ENCODE results near the gene MAD1L1. TPM values are rescaled to one million over a fixed set of nuclear protein-coding genes. Genes with fewer than 3 reads are reported as not detected.
"Not testable (repeated sequence)": the region's sequence is repeated elsewhere in the genome, so short reads cannot be mapped to it uniquely, and the experiment has no call there.

The MAD1L1 gene
- total and polyA plus RNA-seq, 8 donors: 12.8 to 469 (median 27.3) TPM

DNA sequence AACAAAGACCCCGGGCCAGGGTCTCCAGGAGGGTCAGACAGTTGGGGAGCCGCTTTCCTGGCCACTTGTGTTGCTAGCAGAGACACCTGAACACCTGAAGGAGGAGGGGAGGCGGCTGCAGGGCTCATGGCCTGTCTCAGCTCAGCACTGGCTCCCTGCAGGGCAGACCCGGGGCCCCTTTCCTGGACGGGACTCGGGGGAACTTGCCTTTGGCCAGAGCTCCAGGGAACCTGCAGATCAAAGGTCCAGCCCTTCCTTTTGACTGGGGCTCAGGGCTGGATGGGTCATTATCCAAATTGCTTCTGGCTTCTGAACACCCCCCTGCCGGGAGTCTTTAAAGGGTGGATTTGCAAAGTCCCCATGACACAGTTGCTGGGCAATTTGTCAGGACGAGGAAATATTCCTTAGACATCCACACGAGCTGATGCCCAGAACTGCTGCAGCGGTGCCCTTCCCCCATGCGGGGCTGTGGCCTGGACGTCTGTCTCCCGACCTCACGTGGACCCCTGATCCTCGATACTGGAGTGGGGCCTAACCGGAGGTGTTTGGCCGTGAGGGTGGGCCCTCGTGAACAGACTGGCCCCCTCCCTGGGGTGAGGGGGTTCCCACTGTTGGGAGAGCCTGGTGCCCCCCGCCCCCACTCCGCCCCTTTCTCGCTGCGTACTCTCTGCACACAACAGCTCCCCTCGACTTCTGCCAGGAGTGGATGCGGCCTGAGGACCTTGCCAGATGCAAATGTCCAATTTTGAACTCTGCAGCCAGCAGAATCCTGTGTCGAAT is 368.4 kb downstream of the MAD1L1 start:
- TF ChIP-seq, protein P1, sequence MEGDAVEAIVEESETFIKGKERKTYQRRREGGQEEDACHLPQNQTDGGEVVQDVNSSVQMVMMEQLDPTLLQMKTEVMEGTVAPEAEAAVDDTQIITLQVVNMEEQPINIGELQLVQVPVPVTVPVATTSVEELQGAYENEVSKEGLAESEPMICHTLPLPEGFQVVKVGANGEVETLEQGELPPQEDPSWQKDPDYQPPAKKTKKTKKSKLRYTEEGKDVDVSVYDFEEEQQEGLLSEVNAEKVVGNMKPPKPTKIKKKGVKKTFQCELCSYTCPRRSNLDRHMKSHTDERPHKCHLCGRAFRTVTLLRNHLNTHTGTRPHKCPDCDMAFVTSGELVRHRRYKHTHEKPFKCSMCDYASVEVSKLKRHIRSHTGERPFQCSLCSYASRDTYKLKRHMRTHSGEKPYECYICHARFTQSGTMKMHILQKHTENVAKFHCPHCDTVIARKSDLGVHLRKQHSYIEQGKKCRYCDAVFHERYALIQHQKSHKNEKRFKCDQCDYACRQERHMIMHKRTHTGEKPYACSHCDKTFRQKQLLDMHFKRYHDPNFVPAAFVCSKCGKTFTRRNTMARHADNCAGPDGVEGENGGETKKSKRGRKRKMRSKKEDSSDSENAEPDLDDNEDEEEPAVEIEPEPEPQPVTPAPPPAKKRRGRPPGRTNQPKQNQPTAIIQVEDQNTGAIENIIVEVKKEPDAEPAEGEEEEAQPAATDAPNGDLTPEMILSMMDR (IDR thresholded peaks at IDR 0.05): no peak
- no peak for TF ChIP-seq EP300 (IDR thresholded peaks at IDR 0.05)
- no peak for TF ChIP-seq POLR2A (IDR thresholded peaks at IDR 0.05)
- no peak for TF ChIP-seq POLR2AphosphoS5 (IDR thresholded peaks at IDR 0.05)
- no peaks in the 10 kb centered on the region for H3K4me1 ChIP-seq
- no peak overlapping the region for H3K4me3 ChIP-seq
- H3K27ac ChIP-seq: no peak overlapping the region
- WGBS, 5 donors: 84 to 91% (median 88%) methylated on average over 24 to 25 of the region's 25 CpGs
- intact Hi-C loops (cut with DNase I; ENCODE audit: low total_unique reads): no loop called here
- H3K9me3 ChIP-seq: no peaks in the 10 kb centered on the region
- no peak for DNase-seq
- H3K36me3 ChIP-seq: no peaks in the 10 kb centered on the region
- no peaks in the 10 kb centered on the region for H3K27me3 ChIP-seq

DNA sequence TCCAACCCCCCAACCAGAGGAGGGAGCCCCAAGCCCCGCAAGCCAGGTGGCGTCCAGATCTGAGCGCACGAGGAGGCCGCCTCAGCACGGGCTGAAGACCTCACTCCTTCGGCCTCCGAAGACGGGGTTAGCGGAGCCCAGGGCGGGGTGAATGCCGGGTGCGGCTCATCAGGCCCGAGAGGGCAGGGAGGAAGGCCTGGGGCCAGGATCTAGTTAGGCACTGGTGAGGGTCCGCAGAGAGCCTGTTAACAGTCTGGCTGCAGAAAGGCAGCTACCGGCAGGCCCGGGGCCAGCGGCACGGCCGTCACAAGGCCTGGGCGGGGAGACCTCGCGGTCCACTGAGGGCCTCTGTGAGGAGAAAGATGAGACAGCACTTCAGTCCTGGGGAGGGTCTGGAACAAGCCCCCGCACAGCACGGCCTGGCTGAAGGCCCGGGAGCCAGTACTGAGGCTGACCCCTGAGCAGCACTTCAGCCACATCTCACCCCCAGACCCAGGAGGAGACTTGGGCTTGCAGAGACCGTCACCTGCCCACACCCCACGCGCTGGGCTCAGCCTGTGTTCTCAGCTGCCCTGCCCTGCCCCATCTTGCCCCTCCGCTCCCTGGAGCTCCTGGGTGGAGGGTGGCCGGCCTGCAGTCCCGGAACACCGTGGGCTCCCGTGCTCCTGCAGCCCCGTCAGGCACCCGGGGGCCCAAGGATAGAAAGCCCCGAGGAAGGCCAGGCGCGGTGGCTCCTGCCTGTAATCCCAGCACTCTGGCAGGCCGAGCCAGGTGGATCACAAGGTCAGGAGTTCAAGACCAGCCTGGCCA is 369.4 kb downstream of the MAD1L1 start:
- intact Hi-C loops (cut with DNase I; ENCODE audit: low total_unique reads): no loop called here
- no peak for DNase-seq
- WGBS, 5 donors: 91 to 94% (median 92%) methylated on average over 34 to 40 of the region's 40 CpGs
- no peaks in the 10 kb centered on the region for H3K4me1 ChIP-seq
- no peak overlapping the region for H3K27ac ChIP-seq
- H3K4me3 ChIP-seq: no peak overlapping the region
- no peaks in the 10 kb centered on the region for H3K9me3 ChIP-seq
- H3K27me3 ChIP-seq: no peaks in the 10 kb centered on the region
- no peaks in the 10 kb centered on the region for H3K36me3 ChIP-seq
- no peak for TF ChIP-seq POLR2AphosphoS5 (IDR thresholded peaks at IDR 0.05)
- TF ChIP-seq, protein P1 (IDR thresholded peaks at IDR 0.05): no peak
- no peak for TF ChIP-seq EP300 (IDR thresholded peaks at IDR 0.05)
- TF ChIP-seq POLR2A (IDR thresholded peaks at IDR 0.05): no peak

DNA sequence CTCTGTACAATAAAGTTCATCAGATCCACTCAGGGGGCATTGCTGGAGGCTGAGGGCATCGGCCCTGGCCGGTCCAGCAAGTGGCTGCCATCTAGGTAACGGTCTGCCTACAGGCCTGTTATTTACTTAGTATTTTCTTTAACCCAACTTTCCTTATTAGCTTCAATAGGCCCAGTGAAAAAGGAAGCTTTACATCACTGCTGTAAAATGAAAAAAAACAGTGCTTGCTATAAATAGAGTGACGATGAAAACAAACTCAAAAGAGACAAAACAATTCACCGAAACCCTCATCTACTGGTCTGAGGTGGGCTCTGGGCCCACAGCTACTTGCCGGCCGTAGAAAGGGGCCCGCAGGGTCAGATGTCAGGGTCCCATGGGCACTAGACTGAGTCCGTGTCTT is 370.2 kb downstream of the MAD1L1 start:
- TF ChIP-seq POLR2A (IDR thresholded peaks at IDR 0.05) (no peak), POLR2AphosphoS5 (IDR thresholded peaks at IDR 0.05) (no peak)
- TF ChIP-seq, protein P1 (IDR thresholded peaks at IDR 0.05): no peak
- Histone ChIP-seq H3K4me3 (no peak overlapping the region), H3K27me3 (no peaks in the 10 kb centered on the region), H3K36me3 (no peaks in the 10 kb centered on the region), H3K27ac (no peak overlapping the region), H3K9me3 (no peaks in the 10 kb centered on the region), H3K4me1 (no peaks in the 10 kb centered on the region)
- 79 to 88% (median 86%) methylated on average over 9 of the region's 9 CpGs for WGBS, 5 donors
- no peak for DNase-seq
- intact Hi-C loops (cut with DNase I; ENCODE audit: low total_unique reads): no loop called here

DNA sequence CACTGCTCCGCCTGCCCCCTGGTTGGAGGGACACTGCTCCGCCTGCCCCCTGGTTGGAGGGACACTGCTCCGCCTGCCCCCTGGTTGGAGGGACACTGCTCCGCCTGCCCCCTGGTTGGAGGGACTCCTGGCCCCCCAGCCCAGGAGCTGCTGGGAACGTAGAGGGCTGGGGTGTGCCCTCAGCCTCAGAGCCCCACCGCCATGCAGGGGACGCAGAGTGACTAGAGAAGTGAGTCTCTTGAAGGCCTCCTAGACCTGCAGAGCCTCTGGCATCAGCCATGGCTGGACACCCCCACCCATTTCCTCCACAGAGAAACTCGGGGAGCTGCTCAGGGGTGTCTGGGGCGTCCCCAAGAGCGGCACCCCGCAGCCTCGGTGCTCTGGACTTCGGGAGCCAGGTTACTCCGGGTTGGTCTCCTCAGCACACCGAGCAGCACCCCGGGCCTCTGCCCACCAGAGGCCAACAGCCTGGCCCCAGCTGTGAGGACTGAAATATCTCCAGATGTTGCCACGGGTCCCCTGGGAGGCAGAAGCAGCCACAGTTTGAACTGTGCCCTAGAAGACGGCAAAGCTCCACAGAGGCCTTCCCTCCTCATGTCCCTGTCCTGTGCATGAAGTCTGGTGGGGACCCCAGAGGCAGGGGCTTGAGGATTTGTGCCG is 370.8 kb downstream of the MAD1L1 start:
- no peaks in the 10 kb centered on the region for H3K27me3 ChIP-seq
- no peak overlapping the region for H3K4me3 ChIP-seq
- no peak for DNase-seq
- TF ChIP-seq, protein P1 (IDR thresholded peaks at IDR 0.05): no peak
- no peak for TF ChIP-seq POLR2A (IDR thresholded peaks at IDR 0.05)
- intact Hi-C loops (cut with DNase I; ENCODE audit: low total_unique reads): no loop called here
- H3K27ac ChIP-seq: no peak overlapping the region
- no peaks in the 10 kb centered on the region for H3K9me3 ChIP-seq
- no peaks in the 10 kb centered on the region for H3K4me1 ChIP-seq
- H3K36me3 ChIP-seq: no peaks in the 10 kb centered on the region
- 76 to 95% (median 90%) methylated on average over 10 to 17 of the region's 19 CpGs for WGBS, 5 donors

DNA sequence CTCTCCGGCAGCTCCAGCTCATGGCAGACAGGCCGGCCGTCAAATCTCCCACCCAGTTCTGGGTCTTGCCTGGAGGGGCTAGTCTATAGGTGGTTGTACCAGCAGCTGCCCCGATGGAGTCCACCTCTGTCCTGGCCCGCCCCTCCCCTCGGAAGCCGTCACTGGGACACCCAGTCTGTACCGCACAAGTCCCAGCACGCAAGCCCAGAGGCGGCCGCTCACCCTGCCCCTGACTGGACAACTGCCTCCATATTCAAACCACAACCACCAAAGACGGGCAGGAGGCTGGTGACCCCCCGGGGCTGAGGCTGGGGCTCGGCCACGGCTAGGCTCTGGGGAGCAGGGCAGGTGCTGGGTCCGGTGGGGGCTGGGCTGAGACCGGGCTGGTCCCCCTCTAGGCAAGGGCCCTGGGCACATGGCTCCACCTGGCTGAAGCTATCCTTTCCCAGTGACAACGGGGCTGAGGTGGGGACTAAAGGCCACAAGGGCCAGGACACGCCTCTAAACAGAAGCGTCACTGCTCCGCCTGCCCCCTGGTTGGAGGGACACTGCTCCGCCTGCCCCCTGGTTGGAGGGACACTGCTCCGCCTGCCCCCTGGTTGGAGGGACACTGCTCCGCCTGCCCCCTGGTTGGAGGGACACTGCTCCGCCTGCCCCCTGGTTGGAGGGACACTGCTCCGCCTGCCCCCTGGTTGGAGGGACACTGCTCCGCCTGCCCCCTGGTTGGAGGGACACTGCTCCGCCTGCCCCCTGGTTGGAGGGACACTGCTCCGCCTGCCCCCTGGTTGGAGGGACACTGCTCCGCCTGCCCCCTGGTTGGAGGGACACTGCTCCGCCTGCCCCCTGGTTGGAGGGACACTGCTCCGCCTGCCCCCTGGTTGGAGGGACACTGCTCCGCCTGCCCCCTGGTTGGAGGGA is 371.6 kb downstream of the MAD1L1 start:
- intact Hi-C loops (cut with DNase I; ENCODE audit: low total_unique reads): not testable (repeated sequence)
- 90 to 97% (median 92%) methylated on average over 6 to 23 of the region's 33 CpGs for WGBS, 5 donors

More for the DNA sequence above, 371.6 kb downstream of the MAD1L1 start:
- H3K9me3 ChIP-seq, H3K36me3 ChIP-seq, H3K27me3 ChIP-seq, H3K27ac ChIP-seq, H3K4me1 ChIP-seq, DNase-seq, H3K4me3 ChIP-seq: not testable (repeated sequence)
